SK-N-MC (cell line): ENCODE measurements around the gene CBX5.
"Not testable (repeated sequence)": the region's sequence is repeated elsewhere in the genome, so short reads cannot be mapped to it uniquely, and the experiment has no call there.

ENCODE experiments used
- DNase-seq: peaks from one replicate; pipeline ENCODE4 v3.0.0-alpha.2; 2011; ENCODE audit warnings: low read depth, low spot score
- H3K27ac ChIP-seq: fragments of 200-600 bp; sonication (generic); 2 replicates; pipeline ENCODE4 v1.5.1; 2016; ENCODE audit warnings: mixed run types
- H3K36me3 ChIP-seq: fragments of 200-600 bp; sonication (generic); 2 replicates; pipeline ENCODE4 v1.6.1; 2017; ENCODE audit warnings: antibody characterized with exemption, low read length, mixed read lengths; ENCODE audit not compliant: insufficient read depth
- H3K4me3 ChIP-seq: fragments of 200-600 bp; sonication (generic); 2 replicates; pipeline ENCODE4 v1.5.1; 2016
- H3K9ac ChIP-seq: fragments of 200-600 bp; sonication (generic); 2 replicates; pipeline ENCODE4 v1.8.0; 2017; ENCODE audit warnings: mixed run types, mixed read lengths; ENCODE audit not compliant: insufficient read length
- H3K9me3 ChIP-seq: fragments of 200-600 bp; sonication (generic); 2 replicates; pipeline ENCODE4 v1.6.1; 2017; ENCODE audit warnings: low read depth, mild to moderate bottlenecking, antibody characterized with exemption, low read length, moderate library complexity, mixed read lengths
- EZH2 ChIP-seq: fragments of 200-600 bp; sonication (generic); IDR thresholded peaks from one replicate; pipeline ENCODE4 v1.6.1; 2017; ENCODE audit warnings: antibody characterized with exemption
- FOXP2 ChIP-seq: optimal IDR thresholded peaks from 2 replicates; pipeline ENCODE3; 2011; ENCODE audit warnings: mild to moderate bottlenecking, moderate library complexity; ENCODE audit not compliant: insufficient read depth; ENCODE audit errors: extremely low read length, control extremely low read depth
- POLR2AphosphoS5 ChIP-seq: IDR thresholded peaks from 2 replicates; pipeline ENCODE4 v1.6.1; 2012; ENCODE audit warnings: mild to moderate bottlenecking, low read depth, low read length, borderline replicate concordance

CBX5 gene

GRCh38 chr12:54195080-54195736 lies 84.7 kb downstream of the CBX5 start:
- H3K9ac ChIP-seq: no peak overlapping the region

GRCh38 chr12:54194611-54195010 lies 85.3 kb downstream of the CBX5 start:
- not testable (repeated sequence) for DNase-seq, H3K4me3 ChIP-seq, H3K27ac ChIP-seq, H3K9me3 ChIP-seq, H3K36me3 ChIP-seq, H3K9ac ChIP-seq

More at GRCh38 chr12:54195080-54195736, 84.7 kb downstream of the CBX5 start:
- TF ChIP-seq EZH2: no peak
- no peak for TF ChIP-seq POLR2AphosphoS5
- no peak for TF ChIP-seq FOXP2
- DNase-seq: no peak
- no peak overlapping the region for H3K4me3 ChIP-seq
- H3K9me3 ChIP-seq: no peaks in the 10 kb centered on the region
- no peak overlapping the region for H3K27ac ChIP-seq
- H3K36me3 ChIP-seq: no peaks in the 10 kb centered on the region

GRCh38 chr12:54193434-54193833 lies 86.5 kb downstream of the CBX5 start:
- no peak overlapping the region for H3K27ac ChIP-seq
- DNase-seq: no peak
- H3K4me3 ChIP-seq: no peak overlapping the region
- no peaks in the 10 kb centered on the region for H3K36me3 ChIP-seq
- no peaks in the 10 kb centered on the region for H3K9me3 ChIP-seq
- no peak overlapping the region for H3K9ac ChIP-seq
- TF ChIP-seq POLR2AphosphoS5 (no peak), EZH2 (no peak)

- H3K4me3 ChIP-seq: no peak overlapping the region; the same call in 1 of the 2 replicates
- no peak overlapping the region for H3K27ac ChIP-seq
Measured at GRCh38 chr12:54191550-54192022, 88.3 kb downstream of the CBX5 start.

GRCh38 chr12:54191126-54191525 lies 88.8 kb downstream of the CBX5 start:
- Histone ChIP-seq H3K4me3 (no peak overlapping the region), H3K27ac (no peak overlapping the region), H3K9me3 (no peaks in the 10 kb centered on the region), H3K36me3 (no peaks in the 10 kb centered on the region), H3K9ac (no peak overlapping the region)
- DNase-seq: no peak
- TF ChIP-seq POLR2AphosphoS5: no peak
- no peak for TF ChIP-seq EZH2
- no peak for TF ChIP-seq FOXP2

More at GRCh38 chr12:54191550-54192022, 88.3 kb downstream of the CBX5 start:
- Histone ChIP-seq H3K9ac (no peak overlapping the region), H3K36me3 (no peaks in the 10 kb centered on the region), H3K9me3 (no peaks in the 10 kb centered on the region)
- DNase-seq: peak; percentile 75
- TF ChIP-seq EZH2 (no peak), FOXP2 (no peak), POLR2AphosphoS5 (no peak)

- Histone ChIP-seq H3K36me3 (no peaks in the 10 kb centered on the region), H3K4me3 (peak overlapping the region; percentile 94)
- DNase-seq: no peak
Measured at GRCh38 chr12:54189198-54189539, 90.8 kb downstream of the CBX5 start.

GRCh38 chr12:54187075-54187474 lies 92.8 kb downstream of the CBX5 start:
- H3K4me3 ChIP-seq: no peak overlapping the region
- H3K9ac ChIP-seq: no peak overlapping the region
- no peak overlapping the region for H3K27ac ChIP-seq
- no peaks in the 10 kb centered on the region for H3K36me3 ChIP-seq
- TF ChIP-seq POLR2AphosphoS5: no peak
- no peak for TF ChIP-seq EZH2
- no peak for TF ChIP-seq FOXP2
- no peaks in the 10 kb centered on the region for H3K9me3 ChIP-seq
- no peak for DNase-seq

More at GRCh38 chr12:54189198-54189539, 90.8 kb downstream of the CBX5 start:
- H3K27ac ChIP-seq: no peak overlapping the region
- H3K9ac ChIP-seq: no peak overlapping the region
- H3K9me3 ChIP-seq: no peaks in the 10 kb centered on the region
- TF ChIP-seq POLR2AphosphoS5: no peak
- TF ChIP-seq FOXP2: no peak
- no peak for TF ChIP-seq EZH2

- Histone ChIP-seq H3K27ac (no peak overlapping the region), H3K9me3 (no peaks in the 10 kb centered on the region), H3K4me3 (no peak overlapping the region), H3K36me3 (no peaks in the 10 kb centered on the region), H3K9ac (no peak overlapping the region)
- DNase-seq: no peak
- TF ChIP-seq EZH2: no peak
- no peak for TF ChIP-seq POLR2AphosphoS5
- no peak for TF ChIP-seq FOXP2
Measured at GRCh38 chr12:54185919-54186318, 94.0 kb downstream of the CBX5 start.

- H3K9me3 ChIP-seq, DNase-seq, H3K36me3 ChIP-seq, H3K4me3 ChIP-seq, H3K9ac ChIP-seq, H3K27ac ChIP-seq: not testable (repeated sequence)
Measured at GRCh38 chr12:54185297-54185696, 94.6 kb downstream of the CBX5 start.
